Activated CD4-positive, alpha-beta T cell treated with anti-CD3 and anti-CD28 coated beads, Interleukin-2, amount 50 U/mL, for 4 hours (primary cell): ENCODE measurements around the gene TEX29.

ENCODE experiments used
- DNase-seq, 2 experiments: peaks; one replicate each; pipeline ENCODE4 v3.0.0-alpha.2; 2020

Gene TEX29

DNA sequence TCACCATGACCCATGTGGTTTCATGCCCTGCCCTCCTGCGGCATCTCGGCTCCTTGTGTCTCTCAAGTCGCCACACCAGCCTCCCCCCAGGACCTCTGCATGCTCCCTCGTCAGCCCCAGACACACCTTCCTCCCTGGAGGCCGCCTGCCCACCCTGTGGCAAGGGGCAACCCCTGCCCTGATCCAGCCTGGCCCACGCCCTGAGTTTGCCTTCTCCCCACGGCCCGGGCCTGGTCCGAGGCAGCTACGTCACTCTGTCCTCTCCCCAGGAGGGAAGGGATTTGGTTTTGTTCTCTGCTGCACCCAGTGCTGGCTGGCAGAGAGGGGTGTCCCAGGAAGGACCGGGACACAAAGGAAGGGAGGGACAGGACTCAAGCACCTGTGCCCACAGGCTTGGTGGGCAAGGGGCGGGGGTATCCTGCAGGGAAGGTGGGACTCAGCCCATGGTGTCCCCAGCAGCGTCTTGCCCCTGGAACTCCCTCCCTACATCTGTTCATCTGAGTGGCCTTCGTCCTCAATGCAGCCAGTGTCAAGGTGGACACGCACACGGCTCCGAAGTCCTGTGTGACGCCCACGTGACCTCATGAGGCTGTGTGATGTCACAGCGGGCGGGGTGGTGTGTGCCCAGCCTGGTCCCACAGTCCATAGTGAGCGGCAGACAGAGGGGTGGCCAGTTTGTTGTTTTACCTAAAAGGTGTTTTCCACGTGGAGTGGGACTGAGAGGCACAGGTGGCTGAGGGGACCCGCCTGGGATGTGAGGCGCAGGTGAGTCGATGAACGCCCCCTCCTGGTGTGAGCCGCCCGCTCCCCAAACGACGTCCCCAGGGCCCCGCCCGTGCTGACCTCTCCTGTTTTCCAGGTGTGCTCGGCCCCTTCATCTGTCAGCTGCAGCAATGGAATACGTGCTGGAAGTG, at the start of gene TEX29:
Gene TEX29 (plus strand): TSS at position 645 of the 914 bp plus-strand sequence. CDS start 249 bp downstream, at position 894.
- DNase-seq, result no peak

DNA sequence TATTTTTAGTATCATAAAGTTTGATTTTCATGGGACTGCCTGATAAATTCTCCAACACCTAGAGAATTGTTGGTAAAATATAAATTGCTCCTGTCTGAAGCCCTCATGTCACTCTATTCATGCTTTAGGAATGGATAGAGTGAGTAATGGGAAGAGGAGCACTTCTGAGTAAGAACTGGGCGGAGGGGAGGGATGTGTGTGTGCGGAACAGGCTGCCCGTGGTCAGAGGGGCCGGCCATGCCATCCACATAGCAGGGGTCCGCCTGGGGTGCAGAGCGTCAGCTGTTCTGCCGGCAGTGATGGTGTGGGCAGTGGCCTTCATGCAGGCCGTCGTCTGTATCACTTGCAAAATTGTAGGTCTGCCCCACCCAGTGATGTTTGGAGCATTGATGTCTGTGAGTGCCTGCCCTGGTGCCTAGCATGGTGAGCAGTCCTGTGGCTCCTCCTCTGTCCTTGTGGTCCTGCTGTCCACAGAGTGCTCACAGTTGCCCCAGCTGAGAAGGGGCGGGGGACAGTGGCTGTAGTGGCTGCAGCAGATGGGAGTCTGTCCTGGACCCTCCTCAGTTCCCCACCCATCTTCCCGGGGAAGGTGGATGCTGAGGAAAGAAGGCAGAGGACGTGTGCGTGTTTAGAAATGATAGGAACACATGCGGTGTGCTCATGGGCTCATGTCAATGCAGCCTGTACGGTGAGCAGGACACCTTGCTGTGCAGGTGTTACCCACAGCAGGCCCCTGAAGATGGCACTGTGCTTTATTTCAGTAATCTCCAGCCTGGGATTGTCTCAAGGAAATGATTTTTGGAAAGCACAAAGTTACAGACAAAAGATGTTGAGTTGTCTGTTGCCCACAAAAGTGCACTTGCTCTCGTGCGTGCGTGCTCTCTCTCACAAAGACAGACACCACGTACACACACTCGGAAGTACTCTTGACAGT, 49.4 kb upstream of the TEX29 start:
- DNase-seq, result no peak

DNA sequence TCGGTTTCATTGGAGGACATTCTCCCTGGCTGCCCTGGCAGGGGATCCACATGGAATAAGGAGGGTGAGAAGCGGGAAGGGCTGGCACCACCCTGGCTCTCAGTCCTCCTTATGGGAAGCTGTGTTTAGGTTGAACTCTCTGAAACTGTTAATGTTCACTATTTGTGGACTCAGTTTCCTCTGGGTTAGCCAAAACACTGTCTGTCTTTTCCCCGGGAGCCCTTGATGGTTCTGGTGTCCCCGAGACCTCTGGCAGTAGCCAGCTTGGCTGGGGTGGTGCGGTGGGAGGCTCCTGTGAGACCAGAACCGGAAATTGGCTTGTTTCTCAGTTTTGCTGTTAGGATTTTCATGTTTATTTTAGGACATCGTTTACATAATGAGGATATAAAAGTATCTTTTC, 48.3 kb upstream of the TEX29 start:
- no peak for DNase-seq

DNA sequence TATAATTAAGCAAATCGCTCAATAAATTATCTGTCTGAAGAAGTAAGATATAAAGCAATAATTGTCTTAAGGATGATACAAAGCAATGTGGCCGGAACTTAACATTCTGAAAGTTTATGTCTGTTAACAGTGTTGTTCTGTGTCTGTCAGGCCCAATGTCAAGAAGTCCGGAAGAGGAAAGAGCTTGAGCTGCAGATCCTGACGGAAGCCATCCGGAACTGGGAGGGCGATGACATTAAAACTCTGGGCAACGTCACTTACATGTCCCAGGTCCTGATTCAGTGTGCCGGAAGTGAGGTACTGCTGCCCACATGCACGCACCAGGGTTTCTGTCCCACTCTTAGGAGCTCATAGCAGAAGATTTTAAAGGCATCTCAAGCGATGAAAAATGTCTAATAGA, 45.1 kb upstream of the TEX29 start:
- no peak for DNase-seq

DNA sequence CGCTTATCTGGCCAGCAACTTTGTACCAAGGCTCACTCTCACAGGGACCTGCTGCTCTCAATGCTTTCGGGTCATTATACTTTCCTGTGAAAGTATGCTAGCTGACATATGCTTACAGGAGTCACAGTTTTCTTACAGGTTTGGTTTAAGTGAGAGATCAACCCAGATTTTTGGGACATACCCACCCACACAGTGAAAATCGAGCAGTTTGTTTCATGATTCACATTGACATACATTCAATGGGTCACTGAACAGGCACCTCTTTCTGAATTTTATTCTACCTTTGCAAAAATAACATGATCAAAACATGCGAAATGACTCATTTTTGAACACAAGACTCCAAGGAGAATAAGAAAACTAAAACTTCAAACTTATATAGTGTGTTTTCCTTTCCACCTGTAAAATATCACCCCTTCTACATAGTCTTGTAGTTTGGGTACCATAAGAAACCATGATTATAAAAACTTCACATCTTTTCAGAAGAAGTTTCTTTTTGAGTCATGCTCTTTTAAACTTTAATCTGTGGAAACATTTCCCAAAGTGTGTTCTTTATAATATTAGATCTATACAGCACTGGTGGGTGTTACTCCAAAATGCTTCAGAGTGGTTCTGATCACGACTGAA, 44.3 kb upstream of the TEX29 start:
- DNase-seq, result no peak

DNA sequence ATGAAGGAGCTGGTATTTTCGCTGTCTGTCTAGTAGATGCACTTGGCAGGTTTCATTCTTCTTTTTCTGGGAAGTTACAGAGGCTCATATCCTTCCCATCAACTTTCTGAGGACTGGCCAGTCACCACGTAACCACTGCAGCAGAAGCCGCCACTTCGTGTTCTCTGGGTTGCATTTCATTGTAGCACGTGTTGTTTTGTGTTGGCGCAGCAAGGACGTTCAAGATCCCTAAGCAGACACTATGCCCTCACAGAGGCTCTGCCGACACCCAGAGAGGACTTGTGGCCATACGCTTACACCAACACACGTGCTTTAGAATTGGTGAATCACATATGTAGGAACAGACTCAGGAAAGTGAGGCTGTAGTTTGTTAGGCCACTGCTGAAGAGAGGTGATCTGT, 42.2 kb upstream of the TEX29 start:
- no peak for DNase-seq

DNA sequence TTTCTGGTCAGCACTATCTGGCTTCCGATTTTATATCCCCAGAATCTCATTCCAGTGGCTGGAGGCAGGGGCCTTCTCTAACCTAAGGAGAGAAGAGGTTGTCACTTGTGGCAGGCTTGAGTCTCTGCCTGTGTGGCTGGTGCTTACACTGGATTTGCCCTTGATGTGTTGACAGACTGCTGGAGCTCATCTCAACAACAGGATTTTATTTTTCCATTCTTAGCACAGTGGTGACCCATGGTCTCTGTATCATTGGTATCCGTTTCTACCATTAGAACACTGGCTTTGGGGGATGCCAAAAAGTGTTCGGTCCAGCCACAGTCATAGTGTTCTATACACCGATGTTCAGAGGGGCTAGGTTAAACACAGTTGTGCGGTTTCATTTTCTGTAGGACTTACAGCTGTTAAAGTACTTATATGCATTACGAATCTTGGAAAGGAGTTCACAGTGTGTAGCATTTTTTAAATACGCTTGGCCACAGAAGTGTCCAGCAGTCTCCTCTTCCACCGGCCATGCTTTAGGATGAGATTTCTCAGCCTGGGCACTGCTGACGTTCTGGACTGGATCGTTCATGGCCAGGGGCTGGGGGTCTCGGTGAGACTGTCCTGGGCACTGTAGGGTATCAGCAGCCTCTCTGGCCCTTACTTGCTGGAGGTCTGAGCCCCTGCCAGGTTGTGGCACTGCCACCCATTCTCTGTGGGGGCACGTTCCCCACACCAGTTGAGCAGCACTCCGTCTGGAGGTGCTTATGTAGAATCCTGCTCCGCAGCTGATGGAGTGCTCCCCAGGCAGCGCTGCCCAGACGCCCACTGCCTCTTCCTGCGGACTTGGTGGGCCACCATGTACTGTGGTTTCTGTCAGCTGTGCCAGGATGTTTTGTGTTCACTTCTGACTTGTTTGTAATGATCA, 41.4 kb upstream of the TEX29 start:
- no peak for DNase-seq

DNA sequence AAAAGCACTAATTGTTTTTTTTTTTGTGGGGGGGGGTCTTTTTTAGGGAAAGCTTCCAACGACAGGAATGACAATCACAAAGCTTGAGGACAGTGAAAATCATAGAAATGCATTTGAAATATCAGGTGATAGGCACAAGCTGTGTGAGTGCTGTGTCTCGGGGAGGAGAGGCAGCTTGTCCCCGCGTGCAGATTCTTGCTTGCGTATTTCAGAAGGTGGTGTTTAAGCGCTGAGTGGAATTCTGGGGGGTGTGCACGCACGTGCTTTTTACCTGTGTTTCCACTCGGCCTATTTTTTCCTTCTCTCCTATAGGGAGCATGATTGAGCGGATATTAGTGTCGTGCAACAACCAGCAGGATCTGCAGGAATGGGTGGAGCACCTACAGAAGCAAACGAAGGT, 40.2 kb upstream of the TEX29 start:
- DNase-seq, result no peak

DNA sequence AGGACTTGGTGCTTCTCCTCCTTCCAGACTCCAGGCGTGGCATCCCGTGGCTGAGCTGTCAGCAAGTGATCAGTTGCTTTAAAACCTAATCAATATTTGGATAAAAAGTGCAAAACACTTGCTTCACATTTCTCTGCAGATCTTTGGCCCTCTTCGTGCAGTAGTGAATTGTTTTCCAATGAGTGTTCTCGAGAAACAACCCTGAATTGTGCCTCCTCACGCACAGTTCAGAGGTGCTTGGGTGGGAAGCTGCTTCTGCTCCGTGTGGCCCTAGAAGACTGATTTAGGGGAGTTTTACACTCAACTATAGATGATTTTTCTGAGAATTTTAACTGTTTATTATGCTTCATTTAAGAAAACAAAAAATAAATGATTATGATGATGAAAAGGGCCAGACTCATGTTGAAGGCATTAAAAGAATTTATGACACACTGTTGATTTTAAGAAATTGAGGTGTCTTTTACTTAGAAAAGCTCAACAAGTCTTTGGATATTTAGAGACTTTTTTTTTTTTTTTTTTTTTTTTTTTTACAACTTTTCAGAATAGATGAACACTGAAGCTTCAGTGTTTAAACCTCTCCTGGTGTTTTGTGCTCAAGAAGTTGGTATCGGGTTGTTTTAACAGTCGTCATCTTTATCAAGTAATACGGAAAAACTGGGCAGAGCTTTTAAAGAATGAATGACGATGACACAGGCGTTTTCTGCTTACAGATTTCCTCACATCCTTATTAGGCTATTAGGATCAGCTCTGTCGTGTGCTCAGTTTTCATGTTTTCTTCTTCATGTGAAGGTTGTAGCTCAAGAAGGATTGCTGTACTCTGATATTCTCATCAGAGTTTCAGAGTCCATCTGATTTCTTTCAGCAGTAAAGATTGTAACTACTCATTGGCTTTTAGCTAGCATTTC, 39.5 kb upstream of the TEX29 start:
- DNase-seq, result no peak

DNA sequence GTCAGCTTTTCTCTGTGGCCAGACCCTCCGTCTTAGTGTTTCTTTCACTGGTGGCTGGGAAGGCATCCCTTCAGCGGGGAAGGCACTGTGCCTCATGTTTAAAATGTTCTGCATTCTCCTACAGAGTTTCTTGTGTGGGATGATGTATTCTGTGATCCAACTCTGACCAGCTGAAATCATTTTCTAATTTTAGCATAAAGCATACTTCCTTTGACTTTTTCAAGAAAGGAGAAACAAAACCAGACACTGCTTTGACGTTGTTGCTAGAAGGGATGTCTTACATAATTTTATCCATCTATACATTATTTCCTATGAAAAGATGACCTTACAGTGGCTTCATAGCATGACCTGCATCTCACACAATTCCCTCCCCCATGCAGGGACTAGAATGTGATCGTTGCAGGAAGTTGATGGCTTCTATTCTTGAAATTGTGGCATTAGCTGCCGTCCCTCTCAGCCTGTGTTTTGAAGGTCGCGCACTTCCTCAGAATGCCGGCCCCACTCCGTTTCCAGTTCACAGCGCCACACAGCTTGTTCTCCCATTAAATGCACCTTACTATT, 38.6 kb upstream of the TEX29 start:
- no peak for DNase-seq

DNA sequence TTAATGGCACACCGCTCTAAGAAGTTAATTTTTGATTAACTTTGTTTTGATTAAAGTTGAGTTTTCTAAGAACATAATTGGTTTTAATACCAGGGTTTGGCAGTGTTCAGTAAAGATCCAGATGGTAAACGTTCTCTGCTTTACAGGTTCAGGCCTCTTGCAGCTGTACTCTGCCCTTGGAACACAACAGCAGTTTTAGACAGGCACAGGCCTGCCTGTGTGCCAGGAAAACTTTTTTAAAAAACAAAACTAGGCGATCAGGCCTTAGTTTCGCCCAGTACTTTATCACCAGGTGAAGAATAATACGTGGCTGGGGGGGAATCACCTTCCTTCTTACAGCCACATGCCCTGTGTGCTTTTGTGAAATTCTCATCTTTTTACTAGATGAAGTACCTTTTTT, 38.0 kb upstream of the TEX29 start:
- no peak for DNase-seq

DNA sequence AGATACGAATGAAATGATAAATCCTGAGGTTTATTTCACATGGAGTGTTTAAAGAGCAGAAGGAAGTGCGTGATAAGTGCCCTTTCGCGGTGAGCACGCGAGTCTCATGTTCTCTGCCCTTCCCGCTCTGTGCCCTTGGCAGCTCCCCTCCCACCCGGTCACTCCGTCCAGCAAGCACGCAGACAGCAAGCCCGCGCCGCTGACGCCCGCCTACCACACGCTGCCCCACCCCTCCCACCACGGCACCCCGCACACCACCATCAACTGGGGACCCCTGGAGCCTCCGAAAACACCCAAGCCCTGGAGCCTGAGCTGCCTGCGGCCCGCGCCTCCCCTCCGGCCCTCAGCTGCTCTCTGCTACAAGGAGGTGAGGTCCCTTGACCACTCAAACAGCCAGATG, 37.4 kb upstream of the TEX29 start:
- DNase-seq, result no peak

DNA sequence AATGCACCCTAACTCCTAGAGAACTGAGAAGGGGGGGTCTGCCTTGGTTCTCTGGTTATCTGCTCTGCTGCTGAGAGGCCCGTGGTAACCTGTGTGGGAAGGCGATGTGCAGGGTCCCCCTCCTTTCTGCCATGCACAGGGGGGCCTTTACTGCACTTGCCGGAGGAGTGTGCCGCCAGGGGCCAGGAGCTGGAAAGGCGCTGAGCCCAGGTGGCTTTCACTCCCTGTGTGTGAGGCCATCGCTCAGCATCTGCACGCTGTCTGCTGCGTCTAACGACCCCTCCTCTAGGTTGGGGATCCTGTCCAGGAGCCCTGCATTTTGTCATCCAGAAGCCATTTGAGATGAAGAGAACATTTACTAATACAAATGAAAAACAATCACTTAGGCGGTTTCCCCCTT, 37.0 kb upstream of the TEX29 start:
- no peak for DNase-seq

DNA sequence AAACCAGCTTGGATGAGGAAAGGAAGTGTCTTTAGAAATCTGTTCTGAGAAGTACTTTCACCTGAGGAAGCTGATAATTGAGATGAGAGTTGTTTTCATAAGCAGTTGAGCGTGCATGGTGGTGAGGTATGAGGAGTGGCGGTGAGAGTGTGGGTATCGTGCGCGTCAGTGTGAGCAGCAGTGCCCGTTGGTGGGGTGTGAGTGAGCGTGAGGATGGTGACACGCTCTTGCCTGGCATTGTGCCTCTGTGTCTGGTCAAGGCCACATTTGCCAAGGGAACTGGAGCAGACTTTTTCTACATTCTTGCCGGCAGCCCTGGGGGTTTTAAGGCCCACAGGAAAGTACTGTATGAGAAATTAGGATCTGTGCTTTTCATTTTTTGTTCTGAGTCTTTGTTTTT, 36.5 kb upstream of the TEX29 start:
- no peak for DNase-seq

DNA sequence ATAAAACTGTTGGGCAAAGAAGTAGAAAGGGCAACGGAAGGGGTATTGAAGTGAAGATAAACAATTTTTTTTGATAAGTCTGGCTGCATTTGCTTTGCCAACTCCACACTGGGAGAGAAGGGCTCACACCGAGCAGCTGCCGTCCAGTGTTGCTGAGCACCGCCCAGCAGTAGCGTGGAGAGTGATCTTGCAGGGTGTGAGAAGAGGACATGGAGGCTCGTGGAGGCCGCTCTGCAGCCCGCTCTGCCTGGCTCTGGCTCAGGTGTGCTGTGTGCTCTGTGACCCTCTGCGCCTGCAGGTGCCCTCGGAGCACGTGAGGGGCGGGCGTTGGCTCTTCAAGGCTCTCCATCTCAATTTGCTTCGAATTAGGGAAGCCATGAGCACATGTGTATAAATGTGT, 35.9 kb upstream of the TEX29 start:
- DNase-seq, result no peak

DNA sequence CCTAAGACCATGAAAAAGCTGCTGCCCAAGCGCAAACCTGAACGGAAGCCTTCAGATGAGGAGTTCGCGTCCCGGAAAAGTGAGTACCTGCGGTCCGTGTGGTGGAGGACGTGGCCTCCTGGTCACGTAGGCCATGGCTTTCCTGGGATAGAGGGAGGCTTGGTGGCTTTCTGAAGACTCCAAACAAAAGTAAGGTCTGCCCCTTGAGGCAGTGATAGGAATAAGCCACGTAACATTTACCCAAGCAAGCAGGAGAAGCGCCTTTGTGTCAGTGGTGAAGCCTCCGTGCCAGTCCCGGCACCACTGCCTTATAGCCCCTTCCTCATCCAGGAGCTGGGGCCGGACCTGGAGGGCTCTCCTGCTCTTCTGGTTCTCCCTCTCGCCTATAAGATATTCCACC, 34.3 kb upstream of the TEX29 start:
- DNase-seq, result no peak

DNA sequence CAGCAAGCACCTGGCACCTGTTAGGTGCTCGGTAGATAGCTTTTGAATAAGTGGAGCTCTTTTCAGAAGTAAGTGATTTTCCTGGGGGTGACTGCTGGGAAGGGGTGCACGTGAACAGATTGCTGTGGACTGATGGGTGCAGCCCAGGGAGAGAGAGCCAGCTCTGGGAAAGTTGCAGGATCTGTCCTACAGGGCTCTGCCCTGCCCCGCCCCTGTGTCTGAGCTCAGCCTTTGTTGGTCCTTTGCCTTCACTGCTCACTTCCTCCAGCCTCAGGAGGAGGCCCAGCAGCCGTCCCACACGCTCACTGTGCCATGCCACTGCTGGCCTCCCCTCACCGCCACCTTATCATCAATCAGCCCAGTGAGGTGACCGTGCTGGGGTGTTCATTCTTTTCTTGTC, 33.7 kb upstream of the TEX29 start:
- DNase-seq, result no peak

DNA sequence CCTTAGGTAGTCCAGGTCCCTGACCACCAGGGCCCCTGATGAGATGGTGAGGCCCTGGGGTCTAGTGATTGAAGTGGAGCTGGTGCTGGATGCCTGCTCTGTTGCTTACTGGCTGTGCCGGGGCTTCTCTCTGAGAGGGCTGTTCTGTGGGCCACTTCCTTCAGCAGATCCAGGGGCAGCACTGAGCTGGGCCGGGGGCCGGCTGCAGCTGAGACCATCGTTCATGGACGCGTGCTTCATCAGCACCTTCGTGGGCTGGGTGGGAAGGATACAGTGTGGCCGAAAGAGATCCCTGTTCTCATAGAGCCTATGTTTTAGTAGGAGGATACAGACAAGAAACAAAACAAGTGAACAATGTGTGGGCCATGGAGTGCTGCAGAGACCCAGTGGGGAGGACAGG, 33.2 kb upstream of the TEX29 start:
- DNase-seq, result no peak

DNA sequence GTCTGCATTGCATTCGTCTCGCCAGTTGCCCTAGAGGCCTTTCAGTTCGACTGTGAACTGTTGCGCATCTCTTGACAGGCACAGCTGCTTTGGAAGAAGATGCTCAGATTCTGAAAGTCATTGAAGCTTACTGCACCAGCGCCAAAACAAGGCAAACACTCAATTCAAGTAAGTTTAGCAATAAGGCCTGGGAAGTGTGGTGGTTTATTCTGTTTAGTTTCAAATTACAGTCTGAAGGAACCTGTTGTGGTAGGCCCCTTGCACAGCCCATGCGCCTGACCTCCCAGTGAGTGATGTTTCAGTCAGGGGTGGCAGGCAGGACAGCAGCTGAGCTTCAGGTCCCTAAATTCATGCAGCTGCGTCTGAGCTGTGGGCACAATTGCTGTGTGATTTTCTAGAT, 32.2 kb upstream of the TEX29 start:
- DNase-seq, result no peak

DNA sequence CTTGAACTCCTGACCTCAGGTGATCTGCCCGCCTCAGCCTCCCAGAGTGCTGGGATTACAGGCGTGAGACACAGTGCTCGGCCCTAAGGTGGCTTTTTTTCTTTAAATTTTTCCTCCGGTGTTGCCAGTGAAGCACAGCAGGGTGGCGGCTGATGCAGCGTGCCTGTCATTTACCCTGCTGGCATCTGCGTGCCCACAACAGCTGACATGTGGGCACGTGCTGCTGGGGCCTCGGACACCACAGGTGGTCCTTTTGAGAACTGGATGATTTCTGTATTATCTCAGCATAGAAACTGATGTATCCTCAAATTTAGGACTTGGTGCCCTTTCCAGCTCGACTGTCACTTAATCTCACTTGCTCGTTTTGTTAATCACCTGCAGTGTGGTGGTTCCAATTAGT, 31.2 kb upstream of the TEX29 start:
- no peak for DNase-seq

DNA sequence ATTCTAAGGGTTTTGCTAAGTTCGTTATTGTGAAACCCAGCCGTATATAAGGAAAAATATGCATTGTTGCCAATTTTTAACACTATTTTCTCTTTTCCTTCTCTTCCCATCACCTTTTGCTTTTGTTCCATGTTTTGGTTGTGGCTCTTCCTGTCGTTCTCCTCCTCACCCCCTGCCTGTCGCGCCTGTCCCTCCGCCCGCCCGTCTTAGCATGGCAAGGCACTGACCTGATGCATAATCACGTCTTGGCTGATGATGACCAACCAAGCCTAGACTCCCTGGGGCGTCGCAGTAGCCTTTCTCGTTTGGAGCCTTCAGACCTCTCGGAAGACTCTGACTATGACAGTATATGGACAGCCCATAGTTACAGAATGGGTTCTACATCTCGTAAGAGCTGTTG, 28.5 kb upstream of the TEX29 start:
- no peak for DNase-seq
